ENCODE measurements around the gene CERS6. TPM values are rescaled to one million over a fixed set of nuclear protein-coding genes. Genes with fewer than 3 reads are reported as not detected.
"Not testable (repeated sequence)": the region's sequence is repeated elsewhere in the genome, so short reads cannot be mapped to it uniquely, and the experiment has no call there.

The CERS6 gene
- total RNA-seq, 1 donor from 2014 or later = 16.2 TPM

DNA sequence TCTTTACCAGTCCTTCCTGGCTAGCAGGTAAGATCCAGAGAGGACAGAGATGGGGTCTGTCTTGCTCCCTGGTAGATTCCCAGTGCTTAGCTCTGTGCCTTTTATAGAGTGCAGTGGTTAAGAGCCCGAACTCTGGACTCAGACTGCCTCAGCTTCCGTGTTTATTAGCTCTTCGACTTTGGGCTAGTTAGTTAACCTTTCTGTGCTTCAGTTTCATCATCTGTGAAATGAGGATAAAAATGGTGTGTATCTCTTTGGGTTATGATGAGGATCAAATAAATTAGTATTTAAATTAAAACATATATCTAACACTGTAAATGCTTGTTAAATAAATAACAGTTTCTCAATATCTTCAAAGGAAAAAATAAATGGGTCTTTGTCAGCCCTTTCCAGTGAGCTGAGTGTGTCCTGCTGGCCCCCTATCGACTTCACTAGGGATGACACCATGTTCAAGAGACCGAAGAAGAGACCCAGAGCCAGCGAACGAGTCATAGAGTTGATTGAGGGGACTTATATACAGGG, 38.2 kb downstream of the CERS6 start:
- intact Hi-C loops (cut with micrococcal nuclease) = no loop called here

GRCh38 chr2:168495524-168495923, 39.5 kb downstream of the CERS6 start:
- intact Hi-C loops (cut with micrococcal nuclease) = no loop called here

DNA sequence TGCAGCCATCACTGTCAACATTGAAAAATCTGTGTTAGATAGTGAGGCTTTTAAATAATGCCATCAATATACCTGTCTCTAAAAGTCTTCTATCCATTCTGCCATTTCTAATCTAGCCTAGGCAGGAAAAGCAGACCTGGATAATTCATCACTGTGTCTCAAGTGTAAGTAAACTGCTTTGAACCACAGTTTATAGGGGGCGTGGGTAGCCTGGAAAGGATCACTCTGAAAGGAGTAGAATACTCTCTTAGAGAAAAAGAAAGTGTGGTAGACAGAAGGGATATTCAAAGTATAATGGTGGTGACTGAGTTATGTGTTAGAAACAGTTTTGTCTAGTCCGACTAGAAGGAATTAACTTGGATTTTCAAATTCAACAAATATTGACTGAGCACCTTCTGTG, 40.8 kb downstream of the CERS6 start:
- intact Hi-C loops (cut with micrococcal nuclease) = no loop called here

DNA sequence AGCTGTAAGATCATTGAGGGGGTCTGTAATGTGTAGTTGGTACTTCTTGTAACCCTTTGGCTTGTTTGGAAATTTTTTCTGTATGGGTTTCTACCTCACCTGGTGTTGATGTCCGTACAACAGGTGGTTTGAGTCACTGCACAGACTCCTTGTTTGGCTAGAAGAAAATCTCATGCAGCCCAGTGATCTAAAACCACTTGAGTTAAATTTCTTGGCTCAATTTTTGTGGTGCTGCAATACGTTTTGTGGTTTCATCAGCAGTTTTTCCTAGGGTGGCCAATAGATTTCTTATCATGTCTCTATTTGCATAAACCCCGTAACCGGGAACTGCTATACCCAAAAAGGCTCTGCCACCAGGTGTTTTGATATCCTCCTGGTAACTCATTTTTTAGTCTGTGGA, 43.4 kb downstream of the CERS6 start:
- intact Hi-C loops (cut with micrococcal nuclease) = no loop called here

GRCh38 chr2:168500516-168500915, 44.4 kb downstream of the CERS6 start:
- intact Hi-C loops (cut with micrococcal nuclease) = no loop called here

GRCh38 chr2:168501466-168502065, 45.5 kb downstream of the CERS6 start:
- intact Hi-C loops (cut with micrococcal nuclease) = no loop called here

GRCh38 chr2:168502852-168503251, 46.8 kb downstream of the CERS6 start:
- intact Hi-C loops (cut with micrococcal nuclease) = not testable (repeated sequence)

- intact Hi-C loops (cut with micrococcal nuclease) = no loop called here
These were observed 47.8 kb downstream of the CERS6 start for GRCh38 chr2:168503901-168504300.

- intact Hi-C loops (cut with micrococcal nuclease) = no loop called here
These were observed 48.3 kb downstream of the CERS6 start for GRCh38 chr2:168504323-168504722.

GRCh38 chr2:168510125-168510756, 54.2 kb downstream of the CERS6 start:
- intact Hi-C loops (cut with micrococcal nuclease) = no loop called here

GRCh38 chr2:168514692-168515091, 58.6 kb downstream of the CERS6 start:
- intact Hi-C loops (cut with micrococcal nuclease) = no loop called here

DNA sequence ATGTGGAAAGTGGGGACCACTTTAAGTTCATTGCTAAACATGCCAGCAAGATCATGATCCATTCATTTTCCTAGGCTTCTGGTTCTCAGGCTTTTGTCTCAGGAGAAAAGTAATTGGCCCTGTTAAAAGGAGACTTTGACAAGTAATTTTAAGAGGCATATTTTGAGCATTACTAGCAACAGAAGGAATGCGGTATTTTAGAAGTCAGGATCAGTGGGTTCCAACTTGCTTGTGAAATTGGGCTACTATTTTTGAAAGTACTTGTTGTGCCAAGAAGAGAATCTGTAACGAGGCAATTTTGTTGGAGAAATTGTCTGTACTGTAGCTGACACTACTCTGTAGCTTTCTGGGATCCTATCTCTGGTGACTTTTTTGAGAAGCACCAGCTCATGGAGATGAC, 59.4 kb downstream of the CERS6 start:
- intact Hi-C loops (cut with micrococcal nuclease) = no loop called here

DNA sequence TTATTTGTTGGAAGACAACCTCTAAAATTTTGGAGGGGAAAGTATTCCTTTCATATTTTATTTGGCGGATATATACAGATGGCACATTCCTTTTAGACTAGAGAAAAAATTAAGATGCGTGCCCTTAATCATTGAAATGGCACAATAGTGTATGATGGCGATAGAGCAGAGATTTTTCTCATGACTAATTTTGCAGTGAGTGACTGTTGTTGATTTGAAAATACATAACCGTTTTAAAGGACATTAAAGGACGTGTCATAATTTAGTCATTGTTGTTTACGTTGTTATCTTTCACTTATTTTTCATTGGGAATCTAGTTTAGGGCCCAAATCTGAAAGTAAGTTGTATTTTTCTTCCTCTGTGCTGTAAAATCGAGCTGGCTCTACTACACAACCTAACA, 61.7 kb downstream of the CERS6 start:
- intact Hi-C loops (cut with micrococcal nuclease) = no loop called here

DNA sequence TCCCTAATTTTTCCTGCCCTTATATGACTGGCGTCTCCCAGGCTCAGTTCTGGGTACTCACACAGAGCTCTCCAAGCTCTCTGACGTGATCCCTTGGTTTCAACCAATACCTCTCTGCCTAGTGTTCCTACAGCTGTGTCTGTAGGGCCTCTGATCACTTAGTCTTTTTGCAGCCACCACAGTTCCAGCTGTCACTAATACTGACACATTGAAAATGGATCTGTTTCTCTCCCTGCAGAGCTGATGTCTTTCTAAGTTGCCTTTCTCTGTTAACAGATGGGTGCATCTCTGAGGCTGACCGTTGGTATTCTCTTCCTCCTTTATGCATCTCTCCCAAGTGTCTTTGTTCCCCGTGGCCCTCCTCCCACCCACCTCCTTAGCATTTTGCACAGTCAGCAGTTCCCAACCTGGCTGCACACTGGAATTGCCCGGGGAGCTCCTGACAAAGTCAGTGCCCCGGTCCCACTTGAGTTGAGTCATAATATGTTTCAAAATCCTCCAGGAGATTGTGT, 62.5 kb downstream of the CERS6 start:
- intact Hi-C loops (cut with micrococcal nuclease) = no loop called here

- intact Hi-C loops (cut with micrococcal nuclease) = no loop called here
These were observed 63.6 kb downstream of the CERS6 start for GRCh38 chr2:168519534-168520308.

DNA sequence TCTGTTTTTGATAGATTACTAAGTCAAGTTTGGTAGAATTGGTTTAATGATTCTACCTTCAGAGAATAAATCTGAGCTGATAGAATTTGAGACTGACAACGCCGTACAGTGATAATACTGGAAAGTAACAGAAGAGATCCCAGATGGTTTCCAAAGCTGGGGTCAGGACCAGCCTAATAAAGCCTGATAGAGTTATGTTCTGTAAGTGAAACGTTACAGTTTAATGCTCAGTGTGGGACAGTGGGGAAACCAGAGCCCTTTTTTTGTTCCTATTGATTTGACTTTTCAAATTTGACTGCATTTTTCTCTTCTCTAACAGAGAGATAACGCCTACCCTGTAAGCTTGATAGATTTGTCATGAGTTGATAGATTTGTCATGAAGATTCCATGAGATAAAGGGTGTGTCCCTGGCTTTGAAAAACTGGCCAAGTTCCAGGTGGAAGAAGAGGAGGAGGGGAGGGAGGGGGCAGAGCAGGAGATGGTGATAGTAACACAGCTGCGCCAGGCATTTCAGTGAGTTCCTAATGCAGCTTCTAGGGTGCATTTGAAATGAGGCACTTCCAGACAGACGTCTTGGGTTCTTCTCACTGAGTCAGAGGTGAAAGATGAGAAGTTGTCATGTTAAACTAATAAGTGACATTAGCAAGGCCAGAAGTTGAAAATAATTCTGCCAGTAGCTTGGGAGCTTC, 65.1 kb downstream of the CERS6 start:
- intact Hi-C loops (cut with micrococcal nuclease) = no loop called here

- intact Hi-C loops (cut with micrococcal nuclease) = no loop called here
These were observed 66.4 kb downstream of the CERS6 start for GRCh38 chr2:168522446-168522845.

DNA sequence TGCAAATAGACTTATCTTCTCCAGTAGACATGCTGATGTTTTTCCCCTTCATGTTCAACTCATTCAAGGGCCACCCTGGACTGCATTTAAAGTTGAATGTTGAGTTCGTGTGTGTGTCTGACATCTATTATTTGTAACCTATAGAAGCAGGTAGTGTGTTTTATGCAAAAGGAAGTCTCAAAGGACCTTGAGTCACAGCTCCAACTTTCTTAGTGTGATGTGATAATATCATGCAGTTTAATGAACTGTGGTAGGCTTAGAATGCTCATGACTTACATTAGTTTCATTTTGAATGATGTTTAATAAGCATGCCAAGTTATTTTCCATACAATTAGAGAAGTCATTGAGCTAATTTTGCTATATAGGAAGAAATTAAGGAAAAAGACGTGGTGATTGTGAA, 67.9 kb downstream of the CERS6 start:
- intact Hi-C loops (cut with micrococcal nuclease) = no loop called here

- intact Hi-C loops (cut with micrococcal nuclease) = no loop called here
These were observed 68.9 kb downstream of the CERS6 start for GRCh38 chr2:168525020-168525419.

GRCh38 chr2:168525716-168526446, 69.8 kb downstream of the CERS6 start:
- intact Hi-C loops (cut with micrococcal nuclease) = no loop called here

- intact Hi-C loops (cut with micrococcal nuclease) = no loop called here
These were observed 70.6 kb downstream of the CERS6 start for GRCh38 chr2:168526641-168527040.

Data from T-helper 2 cell treated with Interferon-gamma antibody and Interleukin-4, amounts not matched to agents 100 ng/mL and 5 ng/mL, for 36 hours (primary cell).